Limb (tissue), 2 donors: Measurements from ENCODE around the gene GRK4.

Experiments
- DNase-seq, 2 donors: peaks; one replicate each; pipeline ENCODE4 v3.0.0-alpha.2; 2016; ENCODE audit errors: extremely low spot score in 2 of 2

GRK4 gene

DNA sequence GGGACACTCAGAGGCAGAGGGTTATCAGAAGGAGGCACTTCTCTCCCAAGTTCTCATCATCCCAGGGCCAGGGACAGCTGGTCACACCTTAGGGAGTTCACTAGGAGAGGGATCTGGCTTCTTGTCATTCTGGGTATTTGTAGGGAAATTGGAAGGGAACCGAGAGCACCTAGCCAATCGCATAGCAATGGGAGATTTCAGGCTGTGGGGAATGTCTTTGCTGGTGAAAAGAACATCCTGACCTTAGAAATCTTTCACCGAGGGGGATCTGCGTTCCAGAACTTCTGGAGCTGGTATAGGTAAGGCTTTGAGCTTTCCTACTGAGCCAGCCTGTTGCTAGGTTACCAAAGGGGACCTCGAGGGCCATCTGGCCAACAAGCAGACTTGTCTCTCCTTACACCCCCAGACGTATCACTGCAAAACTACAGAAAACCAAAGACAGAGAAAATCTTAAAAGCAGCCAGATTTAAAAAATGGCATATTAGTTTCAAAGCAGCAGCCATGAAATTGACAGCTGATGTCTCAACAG, 104.2 kb downstream of the GRK4 start:
- DNase-seq, result no peak

GRCh38 chr4:3069661-3070199, 106.4 kb downstream of the GRK4 start:
- DNase-seq, result no peak

DNA sequence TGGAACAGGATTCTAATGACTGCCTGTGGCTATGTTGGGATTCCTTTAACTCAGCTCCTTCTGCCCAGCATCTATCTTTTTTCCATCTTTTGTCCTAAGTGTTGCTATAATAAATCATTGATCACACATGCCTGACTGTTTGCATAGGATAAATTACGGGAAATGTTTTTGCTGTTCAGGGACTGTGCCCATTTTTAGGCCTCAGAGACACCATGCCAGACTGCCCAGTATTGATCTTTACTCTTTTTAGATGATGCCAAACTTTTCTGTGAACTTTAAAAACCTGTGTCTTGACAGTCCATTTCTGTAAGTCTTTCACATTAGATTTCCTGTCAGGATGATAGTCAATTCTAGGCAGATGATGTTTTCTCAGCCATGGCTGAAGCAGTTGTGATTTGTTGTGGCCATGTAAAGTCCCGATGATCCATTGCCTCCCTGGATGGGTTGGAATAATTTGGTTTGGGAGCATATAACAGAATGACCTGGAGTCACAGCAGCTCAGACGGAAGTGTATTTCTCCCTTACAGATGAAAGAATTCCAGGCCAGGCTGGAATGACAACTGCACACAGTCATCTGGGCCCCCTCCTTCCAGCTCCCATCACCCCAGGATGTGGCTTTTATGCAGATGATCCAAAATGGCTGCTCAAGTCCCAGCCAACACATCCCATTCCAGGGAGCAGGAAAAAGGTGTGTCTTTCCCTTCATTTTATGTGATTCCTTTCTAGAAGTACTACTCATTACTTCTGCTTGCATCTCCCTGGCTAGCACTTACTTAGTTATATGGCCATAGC, 107.5 kb downstream of the GRK4 start:
- no peak for DNase-seq

DNA sequence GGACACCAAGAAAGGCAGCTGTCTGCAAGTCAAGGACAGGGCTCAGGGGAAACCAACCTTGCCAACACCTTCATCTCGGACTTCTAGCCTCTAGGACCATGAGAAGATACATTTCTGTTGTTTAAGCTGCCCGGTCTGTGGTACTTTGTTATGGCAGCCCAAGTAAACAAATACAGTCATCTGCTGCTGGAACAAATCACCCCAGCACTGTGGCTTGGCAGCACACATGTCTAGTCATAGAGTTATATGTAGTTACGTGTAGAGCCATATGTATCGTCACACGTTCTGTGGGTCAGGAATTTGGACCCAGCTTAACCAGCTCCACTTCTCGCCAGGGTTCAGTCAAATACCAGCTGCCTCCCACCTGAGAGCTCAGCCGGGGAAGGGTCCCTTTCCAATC, 108.4 kb downstream of the GRK4 start:
- DNase-seq, result no peak

- no peak for DNase-seq
Measured at GRCh38 chr4:3073158-3074077, 110.0 kb downstream of the GRK4 start.

DNA sequence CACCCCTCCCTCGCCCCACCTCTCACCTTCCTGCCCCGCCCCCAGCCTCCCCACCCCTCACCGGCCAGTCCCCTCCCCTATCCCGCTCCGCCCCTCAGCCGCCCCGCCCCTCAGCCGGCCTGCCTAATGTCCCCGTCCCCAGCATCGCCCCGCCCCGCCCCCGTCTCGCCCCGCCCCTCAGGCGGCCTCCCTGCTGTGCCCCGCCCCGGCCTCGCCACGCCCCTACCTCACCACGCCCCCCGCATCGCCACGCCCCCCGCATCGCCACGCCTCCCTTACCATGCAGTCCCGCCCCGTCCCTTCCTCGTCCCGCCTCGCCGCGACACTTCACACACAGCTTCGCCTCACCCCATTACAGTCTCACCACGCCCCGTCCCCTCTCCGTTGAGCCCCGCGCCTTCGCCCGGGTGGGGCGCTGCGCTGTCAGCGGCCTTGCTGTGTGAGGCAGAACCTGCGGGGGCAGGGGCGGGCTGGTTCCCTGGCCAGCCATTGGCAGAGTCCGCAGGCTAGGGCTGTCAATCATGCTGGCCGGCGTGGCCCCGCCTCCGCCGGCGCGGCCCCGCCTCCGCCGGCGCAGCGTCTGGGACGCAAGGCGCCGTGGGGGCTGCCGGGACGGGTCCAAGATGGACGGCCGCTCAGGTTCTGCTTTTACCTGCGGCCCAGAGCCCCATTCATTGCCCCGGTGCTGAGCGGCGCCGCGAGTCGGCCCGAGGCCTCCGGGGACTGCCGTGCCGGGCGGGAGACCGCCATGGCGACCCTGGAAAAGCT, 110.9 kb downstream of the GRK4 start, which contains the start of the genes HTT and HTT-AS:
Gene HTT (plus strand): TSS at position 604 of the 768 bp plus-strand sequence. CDS start 145 bp downstream, at position 749.
Gene HTT-AS (minus strand): TSS at position 461 of the 768 bp plus-strand sequence.
- DNase-seq, result peak; percentile 96 to 100

DNA sequence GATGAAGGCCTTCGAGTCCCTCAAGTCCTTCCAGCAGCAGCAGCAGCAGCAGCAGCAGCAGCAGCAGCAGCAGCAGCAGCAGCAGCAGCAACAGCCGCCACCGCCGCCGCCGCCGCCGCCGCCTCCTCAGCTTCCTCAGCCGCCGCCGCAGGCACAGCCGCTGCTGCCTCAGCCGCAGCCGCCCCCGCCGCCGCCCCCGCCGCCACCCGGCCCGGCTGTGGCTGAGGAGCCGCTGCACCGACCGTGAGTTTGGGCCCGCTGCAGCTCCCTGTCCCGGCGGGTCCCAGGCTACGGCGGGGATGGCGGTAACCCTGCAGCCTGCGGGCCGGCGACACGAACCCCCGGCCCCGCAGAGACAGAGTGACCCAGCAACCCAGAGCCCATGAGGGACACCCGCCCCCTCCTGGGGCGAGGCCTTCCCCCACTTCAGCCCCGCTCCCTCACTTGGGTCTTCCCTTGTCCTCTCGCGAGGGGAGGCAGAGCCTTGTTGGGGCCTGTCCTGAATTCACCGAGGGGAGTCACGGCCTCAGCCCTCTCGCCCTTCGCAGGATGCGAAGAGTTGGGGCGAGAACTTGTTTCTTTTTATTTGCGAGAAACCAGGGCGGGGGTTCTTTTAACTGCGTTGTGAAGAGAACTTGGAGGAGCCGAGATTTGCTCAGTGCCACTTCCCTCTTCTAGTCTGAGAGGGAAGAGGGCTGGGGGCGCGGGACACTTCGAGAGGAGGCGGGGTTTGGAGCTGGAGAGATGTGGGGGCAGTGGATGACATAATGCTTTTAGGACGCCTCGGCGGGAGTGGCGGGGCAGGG, 111.7 kb downstream of the GRK4 start:
- peak; percentile 28 to 81 for DNase-seq

GRCh38 chr4:3075652-3075981, 112.2 kb downstream of the GRK4 start:
- no peak for DNase-seq

- no peak for DNase-seq
Measured at GRCh38 chr4:3077796-3078195, 114.4 kb downstream of the GRK4 start.

GRCh38 chr4:3079694-3080123, 116.3 kb downstream of the GRK4 start:
- DNase-seq, result no peak

- no peak for DNase-seq
Measured at GRCh38 chr4:3082925-3083515, 119.6 kb downstream of the GRK4 start.

- no peak for DNase-seq
Measured at GRCh38 chr4:3083732-3084131, 120.4 kb downstream of the GRK4 start.

DNA sequence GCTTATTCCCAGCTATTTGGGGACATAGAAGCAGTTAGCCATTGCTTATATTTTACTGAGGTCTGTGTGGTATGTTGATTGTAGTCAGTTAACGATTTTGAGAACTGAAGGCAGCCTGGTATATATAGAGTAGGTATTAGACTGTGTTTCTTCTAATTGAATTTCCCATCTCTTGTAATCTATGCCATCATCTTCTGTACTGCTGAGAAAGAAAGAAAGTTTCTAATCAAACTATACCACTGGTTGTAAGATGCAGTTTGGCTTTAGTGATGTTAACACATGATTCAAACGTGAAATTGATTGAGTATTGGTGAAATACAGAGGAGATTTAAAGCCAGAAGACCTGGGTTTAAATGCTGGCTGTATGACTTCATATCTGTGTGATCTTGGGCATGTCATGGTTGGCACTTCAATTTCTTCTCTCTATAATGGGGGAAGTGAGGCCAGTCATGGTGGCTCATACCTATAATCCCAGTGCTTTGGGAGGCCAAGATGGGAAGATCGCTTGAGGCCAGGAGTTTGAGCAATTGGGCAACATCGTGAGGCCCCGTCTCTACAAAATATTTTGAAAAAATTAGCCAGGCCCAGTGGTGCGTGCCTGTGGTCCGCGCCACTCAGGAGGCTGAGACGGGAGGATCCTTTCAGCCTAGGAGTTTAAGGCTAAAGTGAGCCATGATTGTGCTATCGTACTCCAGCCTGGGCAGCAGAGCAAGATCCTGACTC, 122.7 kb downstream of the GRK4 start:
- DNase-seq, result no peak

DNA sequence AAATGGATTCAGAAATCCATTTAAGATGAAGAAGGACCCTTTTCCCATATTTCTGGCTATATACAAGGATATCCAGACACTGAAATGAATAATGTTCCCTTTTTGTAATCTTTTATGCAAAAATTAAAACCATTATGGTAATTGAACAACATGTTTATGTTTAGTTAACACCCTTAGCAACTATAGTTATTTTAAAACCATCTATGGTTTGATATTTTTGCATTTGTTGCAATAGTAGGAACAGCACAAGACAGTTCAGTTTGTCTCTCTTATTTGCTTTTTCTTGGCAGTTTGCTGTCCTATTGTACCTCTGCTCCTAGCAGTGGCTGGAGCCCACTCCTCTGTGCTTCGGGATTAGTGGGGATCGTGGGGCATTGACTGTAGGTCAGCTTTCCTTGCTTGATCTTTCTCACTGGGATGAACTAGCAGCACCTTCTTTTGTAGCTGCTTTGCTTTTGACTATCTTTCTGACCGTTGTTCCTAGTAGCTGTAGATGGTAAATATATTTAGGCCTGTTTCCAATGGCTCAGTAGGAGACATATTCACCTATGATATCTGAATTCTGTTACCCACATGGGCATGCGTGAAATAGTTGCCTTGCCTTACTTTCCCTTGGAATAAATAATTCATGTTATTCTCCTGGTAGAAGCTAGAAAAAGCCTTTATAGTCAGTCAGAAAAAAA, 123.9 kb downstream of the GRK4 start:
- no peak for DNase-seq
